ENCODE data around the gene ITLN1.
"Not testable (repeated sequence)": the region's sequence is repeated elsewhere in the genome, so short reads cannot be mapped to it uniquely, and the experiment has no call there.

Gene ITLN1

DNA sequence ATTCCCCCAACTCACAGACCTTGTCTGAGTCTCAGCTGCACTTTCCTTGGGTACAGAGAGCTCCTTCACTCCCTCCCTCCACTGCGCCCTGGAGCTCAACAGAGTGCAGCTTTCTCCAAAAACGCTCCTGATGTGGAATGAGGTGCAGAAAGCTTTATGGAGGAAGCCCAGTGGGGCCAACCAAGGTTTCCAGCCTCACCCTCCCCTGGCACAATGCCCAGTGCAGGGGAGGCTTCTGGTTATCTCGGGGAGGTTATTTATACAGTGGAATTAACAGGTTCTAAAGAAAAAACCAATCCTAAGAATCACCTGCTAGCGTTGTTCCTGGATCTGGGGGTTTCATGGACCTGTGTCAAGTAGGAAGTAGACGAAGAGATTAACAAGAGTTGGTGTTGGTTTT, at the start of gene ITLN1:
Gene ITLN1 (minus strand): TSS at position 139 of the 400 bp plus-strand sequence. CDS start 303 bp downstream, outside the sequence.
- no peak for DNase-seq

DNA sequence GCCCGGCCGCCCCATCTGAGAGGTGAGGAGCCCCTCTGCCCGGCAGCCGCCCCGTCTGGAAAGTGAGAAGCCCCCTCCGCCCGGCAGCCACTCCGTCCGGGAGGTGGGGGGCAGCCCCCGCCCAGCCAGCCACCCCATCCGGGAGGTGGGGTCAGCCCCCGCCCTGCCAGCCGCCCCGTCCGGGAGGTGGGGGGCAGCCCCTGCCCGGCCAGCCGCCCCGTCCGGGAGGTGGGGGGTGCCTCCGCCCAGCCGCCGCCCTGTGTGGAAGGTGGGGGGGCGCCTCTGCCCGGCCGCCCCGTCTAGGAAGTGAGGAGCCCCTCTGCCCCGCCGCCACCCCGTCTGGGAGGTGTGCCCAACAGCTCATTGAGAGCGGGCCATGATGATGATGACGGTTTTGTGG, 48.3 kb upstream of the ITLN1 start:
- DNase-seq: not testable (repeated sequence)

DNA sequence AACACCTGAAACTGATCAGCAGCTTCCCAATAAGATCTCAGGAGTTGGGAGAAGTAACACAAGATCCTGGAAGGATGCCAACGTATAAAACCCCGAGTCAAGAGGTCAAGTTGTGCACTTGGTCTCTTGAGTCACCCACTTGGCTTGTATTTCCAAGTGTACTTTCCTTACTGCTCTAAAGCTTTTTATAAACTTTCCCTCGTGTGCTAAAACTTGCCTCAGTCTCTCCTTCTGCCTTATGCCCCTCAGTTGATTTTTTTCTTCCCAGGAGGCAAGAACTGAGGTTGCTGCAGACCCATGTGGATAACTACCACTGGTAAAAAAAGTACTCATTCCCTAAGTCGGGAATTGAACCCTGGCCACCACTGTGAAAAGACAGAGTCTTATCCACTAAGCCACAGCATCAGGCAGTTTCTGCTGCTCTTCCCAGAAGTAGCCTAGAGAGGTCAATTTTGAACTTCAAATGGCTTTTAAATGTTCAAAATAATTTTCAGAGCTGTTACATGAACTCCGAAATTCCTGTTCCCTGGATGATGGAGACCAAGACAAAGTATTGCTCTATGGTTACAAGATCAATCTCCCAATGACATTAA, 40.8 kb upstream of the ITLN1 start:
- DNase-seq: peak in 3 of 56 donors; percentile 1 to 44 (median 23)

DNA sequence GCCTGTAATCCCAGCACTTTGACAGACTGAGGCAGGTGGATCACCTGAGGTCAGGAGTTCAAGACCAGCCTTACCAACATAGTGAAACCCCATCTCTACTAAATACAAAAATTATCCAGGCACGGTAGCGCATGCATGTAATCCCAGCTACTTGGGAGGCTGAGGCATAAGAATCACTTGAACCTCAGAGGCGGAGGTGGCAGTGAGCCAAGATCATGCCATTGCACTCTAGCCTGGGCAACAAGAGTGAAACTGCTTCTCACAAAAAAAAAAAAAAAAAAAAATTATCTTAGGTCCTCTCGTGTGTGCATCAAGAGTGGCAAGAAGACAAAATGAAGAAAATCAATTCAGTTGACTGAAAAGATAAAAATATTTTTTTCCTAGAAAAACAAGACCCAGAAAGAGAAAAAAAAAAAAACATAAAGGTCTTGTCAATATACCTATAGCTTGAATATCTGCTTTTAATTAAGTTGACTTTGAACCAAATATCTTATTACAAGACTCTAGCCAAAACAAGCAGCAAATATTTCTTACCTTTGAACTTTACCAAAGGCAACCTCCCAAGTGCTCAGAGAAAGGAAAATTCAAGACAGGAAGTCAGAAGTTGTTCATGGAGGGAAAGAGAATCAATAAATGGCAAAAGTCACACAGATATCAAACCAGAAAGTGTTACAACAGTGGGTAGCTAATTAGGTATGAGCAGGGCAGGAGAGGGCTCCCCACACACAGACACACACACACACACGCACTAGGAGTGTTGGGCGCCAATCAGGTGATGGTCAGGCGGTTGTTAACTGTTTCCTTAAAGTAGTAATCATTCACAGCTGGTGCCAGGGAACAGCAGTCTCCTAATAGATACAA, 40.0 kb upstream of the ITLN1 start:
- no peak for DNase-seq

DNA sequence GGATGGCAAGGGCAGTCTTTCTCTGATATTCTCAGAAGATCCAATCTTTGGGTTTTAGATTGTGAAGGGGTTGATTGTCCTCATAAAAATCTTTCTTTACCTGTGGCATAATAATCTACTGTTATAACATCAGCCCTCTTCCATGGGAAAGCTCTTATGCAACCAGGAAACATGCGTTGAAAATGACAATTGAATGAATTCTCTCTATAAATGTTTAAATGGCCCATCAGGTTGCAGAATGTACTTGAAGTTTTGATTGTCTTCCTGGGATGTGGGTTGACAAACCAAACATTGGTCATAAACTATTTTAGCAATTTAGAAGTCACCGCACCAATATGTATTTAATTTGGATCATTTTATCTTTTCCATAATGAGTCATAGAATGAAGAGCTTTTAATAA, 31.7 kb upstream of the ITLN1 start:
- DNase-seq: no peak

DNA sequence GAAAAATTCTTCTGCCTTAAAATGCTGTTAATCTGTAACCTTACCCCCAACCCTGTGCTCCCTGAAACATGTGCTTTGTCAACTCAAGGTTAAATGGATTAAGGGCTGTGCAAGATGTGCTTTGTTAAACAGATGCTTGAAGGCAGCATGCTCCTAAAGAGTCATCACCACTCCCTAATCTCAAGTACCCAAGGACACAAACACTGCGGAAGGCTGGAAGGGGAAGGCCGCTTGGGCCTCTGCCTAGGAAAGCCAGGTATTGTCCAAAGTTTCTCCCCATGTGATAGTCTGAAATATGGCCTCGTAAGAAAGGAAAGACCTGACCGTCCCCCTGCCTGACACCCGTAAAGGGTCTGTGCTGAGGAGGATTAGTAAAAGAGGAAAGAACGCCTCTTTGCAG, 28.2 kb upstream of the ITLN1 start:
- DNase-seq: not testable (repeated sequence)

DNA sequence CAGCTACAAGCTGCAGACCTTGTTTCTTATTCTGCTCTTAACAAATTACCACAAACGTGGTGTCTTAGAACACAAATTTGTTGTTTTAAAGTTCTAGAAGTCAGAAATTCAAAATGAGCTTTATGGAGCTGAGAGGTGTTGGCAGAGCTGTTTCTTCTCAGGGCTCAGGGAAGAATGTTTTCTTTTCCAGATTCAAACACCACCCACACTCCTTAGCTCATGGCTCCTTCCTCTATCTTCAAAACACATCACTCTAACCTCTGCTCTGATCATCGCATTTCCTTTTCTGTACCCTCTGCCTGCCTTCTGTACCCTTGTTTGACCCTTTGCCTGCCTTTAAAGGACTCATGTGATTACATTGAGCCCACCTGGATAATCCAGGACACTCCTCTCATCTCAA, 26.9 kb upstream of the ITLN1 start:
- no peak for DNase-seq

DNA sequence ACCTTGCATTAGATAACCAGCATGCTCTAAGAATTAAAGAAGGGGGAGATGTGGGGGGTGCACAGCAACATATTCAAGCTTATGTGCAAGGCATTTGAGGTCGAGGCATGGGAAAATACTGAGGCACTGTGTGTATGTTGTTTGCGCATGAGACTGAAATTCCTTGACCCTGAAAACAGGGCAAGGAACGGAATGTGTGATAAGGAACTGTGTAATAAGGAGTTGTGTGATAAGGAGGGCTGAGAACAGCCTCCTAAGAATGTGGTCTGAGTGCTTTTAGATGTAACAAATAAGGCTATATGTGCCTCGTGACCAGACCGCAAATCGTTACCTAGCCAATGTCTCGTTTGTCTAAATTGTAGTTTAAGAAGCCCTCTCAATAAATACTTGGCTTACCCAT, 26.5 kb upstream of the ITLN1 start:
- DNase-seq: no peak

DNA sequence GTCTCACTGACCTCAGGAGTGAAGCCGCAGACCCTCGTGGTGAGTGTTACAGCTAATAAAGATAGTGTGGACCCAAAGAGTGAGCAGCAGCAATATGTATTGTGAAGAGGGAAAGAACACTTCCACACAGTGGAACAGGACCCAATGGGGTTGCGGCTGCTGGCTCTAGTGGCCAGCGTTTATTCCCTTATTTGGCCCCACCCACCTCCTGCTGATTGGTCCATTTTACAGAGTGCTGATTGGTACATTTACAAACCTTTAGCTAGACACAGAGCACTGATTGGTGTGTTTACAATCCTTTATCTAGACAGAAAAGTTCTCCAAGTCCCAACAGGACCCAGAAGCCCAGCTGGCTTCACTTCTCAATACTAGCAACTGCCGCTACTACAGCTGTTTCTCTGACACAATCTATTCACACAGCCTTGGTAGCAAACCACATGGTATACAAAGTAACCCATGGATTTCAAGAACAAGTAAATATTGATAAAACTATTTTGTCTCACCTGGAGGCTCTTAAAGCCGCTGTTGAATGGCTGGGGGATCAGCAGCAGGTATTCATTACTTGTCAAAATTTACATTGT, 25.3 kb upstream of the ITLN1 start:
- DNase-seq: no peak

DNA sequence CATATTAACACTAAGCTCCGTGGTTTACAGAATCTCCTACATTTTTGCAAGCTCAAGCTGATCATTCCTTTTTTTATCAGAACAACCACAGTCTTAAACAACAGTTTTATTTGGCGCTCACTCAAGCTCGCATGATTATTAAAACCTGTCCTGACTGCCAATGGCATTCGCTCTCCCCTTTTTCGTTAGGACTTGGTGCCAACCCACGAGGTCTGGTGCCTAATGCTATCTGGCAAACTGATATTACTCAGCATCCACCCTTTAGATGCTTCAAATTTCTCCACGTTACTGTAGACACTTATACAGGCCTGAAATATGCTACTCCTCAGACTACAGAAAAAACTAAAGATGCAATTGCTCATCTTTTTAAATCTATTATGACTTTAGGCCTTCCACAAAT, 23.0 kb upstream of the ITLN1 start:
- no peak for DNase-seq

DNA sequence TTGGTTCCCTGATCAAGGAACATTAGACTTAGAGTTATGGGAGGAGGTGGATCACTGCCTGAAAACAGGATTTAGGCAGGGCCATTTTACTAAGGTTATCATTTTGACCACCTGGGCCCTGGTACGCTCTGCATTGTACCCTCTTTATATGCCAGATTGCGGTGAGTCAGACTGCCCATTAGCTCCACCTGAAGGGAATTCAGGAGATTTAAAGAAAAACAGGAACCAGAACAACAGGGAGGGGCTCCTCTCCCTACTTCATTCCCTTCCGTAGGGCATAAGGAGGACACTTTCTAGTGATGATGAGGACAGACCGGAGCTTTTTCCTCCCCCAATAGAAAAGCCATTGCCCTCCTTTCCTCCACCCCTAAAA, 20.6 kb upstream of the ITLN1 start:
- DNase-seq: no peak

DNA sequence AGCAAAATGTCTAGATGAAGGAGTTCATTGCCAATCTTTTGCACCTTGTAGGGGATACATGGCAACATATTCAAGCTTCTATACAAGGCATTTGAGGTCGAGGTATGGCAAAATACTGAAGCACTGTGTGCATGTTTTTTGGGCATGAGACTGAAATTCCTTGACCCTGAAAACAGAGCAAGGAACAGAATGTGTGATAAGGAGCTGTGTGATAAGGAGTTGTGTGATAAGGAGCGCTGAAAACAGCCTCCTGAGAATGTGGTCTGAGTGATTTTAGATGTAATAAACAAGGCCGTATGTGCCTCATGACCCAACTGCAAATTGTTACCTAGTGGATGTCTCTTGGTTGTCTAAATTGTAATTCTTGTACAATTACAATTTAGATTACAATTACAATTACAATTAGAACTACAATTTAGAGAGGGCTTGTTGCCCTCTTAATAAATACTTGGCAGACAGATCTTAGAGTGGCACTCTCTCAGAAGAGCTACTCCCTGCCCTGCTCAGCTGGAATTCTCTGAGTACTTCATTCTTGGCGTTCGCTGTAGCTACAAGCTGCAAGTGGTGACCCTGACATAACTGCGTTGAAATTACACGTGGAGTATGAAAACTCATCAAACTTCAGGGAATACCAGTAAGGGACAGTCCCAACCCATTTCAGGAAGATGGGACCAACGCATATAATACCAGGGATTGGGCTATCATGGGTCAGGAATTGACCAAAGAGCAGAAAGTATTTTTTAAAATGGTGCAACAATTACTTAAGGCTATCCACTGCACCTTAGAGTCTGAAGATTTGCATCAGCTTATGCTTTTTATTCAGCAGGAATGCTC, 20.0 kb upstream of the ITLN1 start:
- no peak for DNase-seq

DNA sequence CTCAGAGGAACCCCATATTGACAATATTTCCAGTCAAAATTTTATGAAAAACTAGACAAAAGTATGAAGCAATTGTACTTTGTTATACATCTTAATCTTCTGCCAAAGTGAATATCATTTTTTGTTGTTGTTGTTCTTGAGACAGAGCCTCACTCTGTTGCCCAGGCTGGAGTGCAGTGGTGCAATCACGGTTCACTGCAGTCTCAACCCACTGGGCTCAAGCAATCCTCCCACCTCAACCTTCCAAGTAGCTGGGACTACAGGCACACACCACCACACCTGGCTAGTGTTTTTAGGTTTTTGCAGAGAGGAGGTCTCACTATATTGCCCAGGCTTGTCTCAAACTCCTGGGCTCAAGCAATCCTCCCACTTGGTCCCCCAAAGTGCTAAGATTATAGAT, 17.3 kb upstream of the ITLN1 start:
- not testable (repeated sequence) for DNase-seq

DNA sequence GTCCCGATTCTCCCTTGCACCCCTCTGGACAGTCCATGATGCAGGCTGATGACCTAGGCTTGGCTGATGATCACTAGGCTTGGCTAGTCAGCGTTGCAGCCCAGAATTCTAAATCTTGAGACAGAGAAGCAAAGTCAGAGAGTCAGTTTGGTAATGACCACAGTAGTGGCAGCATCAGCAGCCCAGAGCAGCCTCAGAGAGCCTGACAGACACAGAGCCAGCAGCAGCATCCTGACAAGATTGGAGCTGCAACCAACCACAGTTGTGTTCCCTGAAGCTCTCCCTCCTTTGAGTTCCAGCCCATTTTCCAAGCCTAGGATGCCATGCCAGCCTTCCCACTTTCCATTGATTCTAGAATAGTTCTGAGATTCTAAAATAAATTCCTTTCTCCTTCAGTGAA, 16.8 kb upstream of the ITLN1 start:
- no peak for DNase-seq

DNA sequence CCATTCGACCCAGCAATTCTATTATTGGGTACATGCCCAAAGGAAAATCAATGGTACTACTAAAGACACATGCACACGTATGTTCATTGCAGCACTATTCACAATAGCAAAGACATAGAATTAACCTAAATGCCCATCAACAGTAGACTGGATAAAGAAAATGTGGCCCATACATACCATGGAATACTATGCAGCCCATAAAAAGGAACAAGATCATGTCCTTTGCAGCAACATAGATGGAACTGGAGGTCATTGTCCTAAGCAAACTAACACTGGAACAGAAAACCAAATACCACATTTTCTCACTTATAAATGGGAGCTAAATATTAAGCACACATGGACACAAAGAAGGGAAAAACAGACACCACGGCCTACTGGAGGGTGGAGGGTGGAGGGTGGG, 15.7 kb upstream of the ITLN1 start:
- DNase-seq: not testable (repeated sequence)

DNA sequence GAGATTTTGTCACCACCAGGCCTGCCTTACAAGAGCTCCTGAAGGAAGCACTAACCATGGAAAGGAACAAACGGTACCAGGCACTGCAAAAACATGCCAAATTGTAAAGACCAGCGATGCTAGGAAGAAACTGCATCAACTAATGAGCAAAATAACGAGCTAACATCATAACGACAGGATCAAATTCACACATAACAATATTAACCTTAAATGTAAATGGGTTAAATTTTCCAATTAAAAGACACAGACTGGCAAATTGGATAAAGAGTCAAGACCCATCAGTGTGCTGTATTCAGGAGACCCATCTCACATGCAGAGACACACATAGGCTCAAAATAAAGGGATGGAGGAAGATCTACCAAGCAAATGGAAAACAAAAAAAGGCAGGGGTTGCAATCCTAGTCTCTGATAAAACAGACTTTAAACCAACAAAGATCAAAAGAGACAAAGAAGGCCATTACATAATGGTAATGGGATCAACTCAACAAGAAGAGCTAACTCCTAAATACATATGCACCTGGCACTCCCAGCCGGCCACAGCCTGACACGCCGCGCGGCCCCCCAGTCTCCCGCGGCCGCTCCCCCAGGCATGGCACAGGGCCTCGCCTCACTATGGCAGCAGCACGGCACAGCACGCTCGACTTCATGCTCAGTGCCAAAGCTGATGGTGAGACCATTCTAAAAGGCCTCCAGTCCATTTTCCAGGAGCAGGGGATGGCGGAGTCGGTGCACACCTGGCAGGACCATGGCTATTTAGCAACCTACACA, 9.6 kb upstream of the ITLN1 start:
- not testable (repeated sequence) for DNase-seq

DNA sequence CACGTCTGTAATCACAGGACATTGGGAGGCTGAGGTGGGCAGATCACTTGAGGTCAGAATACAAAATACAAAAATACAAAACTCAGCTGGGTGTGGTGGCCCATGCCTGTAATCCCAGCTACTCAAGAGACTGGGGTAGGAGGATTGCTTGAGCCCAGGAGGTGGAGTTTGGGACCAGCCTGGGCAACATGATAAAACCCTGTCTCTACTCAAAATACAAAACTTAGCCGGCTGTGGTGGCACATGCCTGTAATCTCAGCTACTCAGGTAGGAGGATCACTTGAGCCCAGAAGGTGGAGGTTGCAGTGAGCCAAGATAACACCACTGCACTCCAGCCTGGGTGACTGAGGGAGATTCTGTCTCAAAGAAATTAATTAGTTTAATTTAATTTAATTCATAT, 6.5 kb upstream of the ITLN1 start:
- no peak for DNase-seq

DNA sequence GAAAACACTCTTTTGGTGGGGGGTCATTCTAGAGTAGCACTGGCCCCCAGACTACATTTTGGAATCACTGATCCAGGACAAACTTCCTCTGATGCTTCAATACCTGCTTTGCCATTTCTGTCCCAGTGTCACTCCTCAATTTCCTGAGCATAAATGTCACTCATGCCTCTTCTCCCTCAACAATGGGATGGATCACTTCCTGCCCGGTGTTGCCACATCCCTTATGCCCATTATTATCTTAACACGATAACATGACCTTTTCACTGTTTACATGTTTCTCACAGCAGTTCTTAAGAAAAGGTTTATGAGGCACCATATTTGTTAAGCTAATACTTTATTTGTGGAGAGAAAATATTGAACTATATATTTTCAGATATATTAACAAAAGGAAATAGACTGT, 3.9 kb upstream of the ITLN1 start:
- no peak for DNase-seq

DNA sequence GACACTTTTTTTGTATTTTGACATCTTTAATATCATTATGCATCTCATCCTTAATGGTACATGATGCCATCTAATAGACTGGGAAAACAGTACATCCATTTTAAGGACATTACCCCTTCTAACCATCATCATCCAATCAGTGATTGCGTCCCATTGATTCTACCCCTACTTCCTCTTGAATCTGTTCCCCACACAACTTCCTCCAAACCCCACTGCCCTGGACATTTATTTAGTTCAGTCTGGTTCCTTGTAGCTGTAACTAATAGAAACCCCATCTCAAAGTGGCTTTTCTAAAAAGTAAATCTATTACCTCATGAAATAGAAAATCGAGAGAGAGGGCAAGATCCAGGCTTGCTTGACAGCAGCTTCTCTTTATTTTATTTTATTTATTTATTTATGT, 2.1 kb upstream of the ITLN1 start:
- no peak for DNase-seq

DNA sequence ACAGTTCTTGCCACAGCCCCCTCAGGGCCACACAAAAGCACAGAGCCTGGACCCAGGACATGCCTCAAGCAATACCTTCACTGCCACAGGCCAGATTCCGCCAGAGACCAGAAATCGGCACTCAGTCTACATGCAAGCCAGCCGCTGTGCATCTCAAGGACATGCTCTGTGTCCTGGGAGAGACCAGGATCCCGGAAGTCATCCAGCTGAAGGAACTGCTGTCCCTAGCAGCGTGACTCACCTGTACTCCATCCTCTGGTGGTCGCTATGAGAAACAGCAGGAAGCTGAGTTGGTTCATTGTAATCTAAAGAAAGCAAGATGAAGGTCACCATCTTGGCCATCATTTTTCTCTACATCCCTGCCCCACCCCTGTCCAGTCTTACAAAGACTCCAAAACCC, 401 bp downstream of the ITLN1 start:
- DNase-seq: no peak
